Activated CD4-positive, CD25-positive, alpha-beta regulatory T cell treated with anti-CD3 and anti-CD28 coated beads, Interleukin-2, amount 50 U/mL, for 24 hours (primary cell): ENCODE data around the gene PCDH9.

Source experiments
- ATAC-seq, 2 donors: fragments of 150-1000 bp; cut with Tn5 transposase; one replicate each; pipeline ENCODE4 v1.10.0; 2021; ENCODE audit warnings: mild to moderate bottlenecking in 1 of 2, moderate library complexity in 1 of 2

Gene PCDH9

GRCh38 chr13:67077132-67077531 is 153.0 kb downstream of the PCDH9 start:
- ATAC-seq = no peak

- no peak for ATAC-seq
Measured at GRCh38 chr13:67076378-67076777, 153.8 kb downstream of the PCDH9 start.

- no peak for ATAC-seq
Measured at GRCh38 chr13:67075239-67075638, 154.9 kb downstream of the PCDH9 start.

GRCh38 chr13:67071918-67072598 is 158.1 kb downstream of the PCDH9 start:
- no peak for ATAC-seq

GRCh38 chr13:67070306-67070705 is 159.8 kb downstream of the PCDH9 start:
- ATAC-seq = no peak

- no peak for ATAC-seq
Measured at GRCh38 chr13:67069117-67069767, 160.9 kb downstream of the PCDH9 start.

GRCh38 chr13:67064920-67065319 is 165.2 kb downstream of the PCDH9 start:
- ATAC-seq = no peak

- no peak for ATAC-seq
Measured at GRCh38 chr13:67063036-67063435, 167.1 kb downstream of the PCDH9 start.

- ATAC-seq = no peak
Measured at GRCh38 chr13:67062160-67062559, 168.0 kb downstream of the PCDH9 start.

- ATAC-seq = no peak
Measured at GRCh38 chr13:67061750-67062149, 168.4 kb downstream of the PCDH9 start.

GRCh38 chr13:67052550-67053490 is 177.3 kb downstream of the PCDH9 start:
- no peak for ATAC-seq

GRCh38 chr13:67049744-67050143 is 180.4 kb downstream of the PCDH9 start:
- ATAC-seq = no peak

GRCh38 chr13:67048821-67049150 is 181.3 kb downstream of the PCDH9 start:
- ATAC-seq = no peak

- no peak for ATAC-seq
Measured at GRCh38 chr13:67048084-67048820, 181.9 kb downstream of the PCDH9 start.

GRCh38 chr13:67045357-67045756 is 184.8 kb downstream of the PCDH9 start:
- no peak for ATAC-seq

GRCh38 chr13:67043901-67044300 is 186.2 kb downstream of the PCDH9 start:
- no peak for ATAC-seq

- no peak for ATAC-seq
Measured at GRCh38 chr13:67042556-67042955, 187.6 kb downstream of the PCDH9 start.

GRCh38 chr13:67036699-67037457 is 193.3 kb downstream of the PCDH9 start:
- ATAC-seq = no peak

GRCh38 chr13:67033170-67033569 is 197.0 kb downstream of the PCDH9 start:
- no peak for ATAC-seq

- ATAC-seq = no peak
Measured at GRCh38 chr13:67023130-67023876, 206.8 kb downstream of the PCDH9 start.

GRCh38 chr13:67018775-67019174 is 211.4 kb downstream of the PCDH9 start:
- no peak for ATAC-seq
